GM21825 (cell line): ENCODE results near the gene DZIP1.
"Not testable (repeated sequence)": the region's sequence is repeated elsewhere in the genome, so short reads cannot be mapped to it uniquely, and the experiment has no call there.

Experiments
- ATAC-seq: cut with Tn5 transposase; IDR thresholded peaks from one replicate; pipeline ENCODE4 v1.9.1; 2021; ENCODE audit warnings: mild to moderate bottlenecking, moderate library complexity; ENCODE audit not compliant: unreplicated experiment

The DZIP1 gene

DNA sequence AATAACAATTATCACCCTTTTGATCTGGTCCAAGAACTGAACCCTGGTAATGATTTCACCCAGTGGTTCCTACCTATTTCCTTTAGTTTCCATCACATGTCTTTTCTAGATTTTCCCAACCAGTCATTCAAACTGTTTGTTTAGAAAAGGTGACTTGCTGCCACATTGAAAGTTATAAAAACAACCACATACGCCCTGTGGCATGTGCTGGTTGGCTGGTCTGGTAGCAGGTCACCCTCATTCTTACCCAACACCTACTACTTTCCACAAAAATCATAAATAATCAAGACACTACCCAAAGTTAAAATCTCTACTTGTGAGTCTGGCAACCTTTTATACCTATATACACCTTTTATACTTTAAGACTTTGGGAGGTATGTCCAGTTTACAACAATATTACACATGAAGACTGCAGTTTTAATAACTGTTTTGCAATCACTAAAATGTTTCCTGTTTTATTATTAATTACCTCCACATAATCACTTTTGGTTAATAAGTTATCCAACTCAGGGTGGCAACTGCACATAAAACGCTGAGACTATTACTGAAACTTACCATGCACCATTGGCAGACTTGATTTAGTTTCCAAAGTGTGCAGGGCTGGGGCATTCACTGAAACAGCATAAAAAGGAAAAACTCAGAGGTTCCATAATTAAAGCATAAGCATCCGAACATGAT is 38.9 kb downstream of the DZIP1 start:
- ATAC-seq: no peak

GRCh38 chr13:95604556-95604915 is 40.0 kb downstream of the DZIP1 start:
- no peak for ATAC-seq

GRCh38 chr13:95603887-95604555 is 40.5 kb downstream of the DZIP1 start:
- ATAC-seq: no peak

DNA sequence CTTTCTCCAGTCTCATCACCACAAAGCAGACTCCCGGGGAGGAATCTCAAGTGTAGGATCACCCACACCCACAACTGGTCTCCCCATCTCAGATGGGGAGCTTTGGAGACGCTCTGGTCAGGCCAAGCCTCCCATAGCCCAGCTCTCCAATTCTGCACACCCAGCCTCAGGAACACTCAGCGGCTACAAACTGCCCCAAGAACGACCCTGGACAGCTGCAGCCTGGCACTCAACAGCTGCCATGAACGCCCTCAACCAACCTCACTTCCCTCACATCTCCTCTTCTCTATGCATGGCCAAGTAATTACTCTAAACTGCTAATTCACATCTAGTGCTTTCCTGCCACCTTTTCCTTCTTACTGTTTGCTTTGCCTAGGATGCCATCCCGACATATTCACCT is 42.6 kb downstream of the DZIP1 start:
- no peak for ATAC-seq

- ATAC-seq: no peak
Observed at GRCh38 chr13:95601216-95601615, 43.3 kb downstream of the DZIP1 start.

DNA sequence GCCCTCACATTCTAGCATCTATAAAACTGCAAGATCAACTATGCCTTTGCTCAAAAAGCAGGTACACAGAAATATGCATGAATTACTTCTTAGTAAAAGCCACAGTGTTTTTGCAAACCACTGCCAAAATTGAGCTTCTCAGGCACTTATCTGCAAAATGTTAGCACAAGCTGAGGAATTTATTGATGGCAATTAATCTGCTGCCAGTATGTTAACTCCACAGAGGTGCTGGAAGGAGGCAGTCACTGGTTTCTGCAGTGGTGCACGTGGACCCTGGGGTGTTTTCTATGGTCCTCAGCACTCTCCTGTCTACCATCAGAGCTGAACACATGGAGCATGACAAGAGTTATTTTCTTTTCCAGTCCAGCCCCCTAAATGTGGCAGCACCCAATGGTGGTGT is 47.8 kb downstream of the DZIP1 start:
- no peak for ATAC-seq

DNA sequence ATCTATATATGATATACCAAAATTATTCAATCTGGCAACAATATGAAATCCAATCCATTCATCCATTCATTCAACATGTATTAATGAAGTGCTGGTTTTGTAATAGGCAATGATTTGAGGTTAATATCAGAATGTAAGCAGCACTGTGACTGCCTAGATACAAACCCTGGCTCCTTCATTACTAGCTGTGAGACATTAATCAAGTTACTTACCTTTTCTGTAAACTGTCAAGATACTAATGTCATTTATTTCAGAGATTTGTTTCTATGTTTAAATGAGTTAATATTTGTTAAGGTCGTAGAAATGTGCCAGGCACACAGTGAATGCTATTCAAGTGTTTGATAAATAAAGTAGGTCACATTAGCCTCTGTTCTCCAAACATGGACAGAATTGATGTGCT is 51.0 kb downstream of the DZIP1 start:
- ATAC-seq: no peak

DNA sequence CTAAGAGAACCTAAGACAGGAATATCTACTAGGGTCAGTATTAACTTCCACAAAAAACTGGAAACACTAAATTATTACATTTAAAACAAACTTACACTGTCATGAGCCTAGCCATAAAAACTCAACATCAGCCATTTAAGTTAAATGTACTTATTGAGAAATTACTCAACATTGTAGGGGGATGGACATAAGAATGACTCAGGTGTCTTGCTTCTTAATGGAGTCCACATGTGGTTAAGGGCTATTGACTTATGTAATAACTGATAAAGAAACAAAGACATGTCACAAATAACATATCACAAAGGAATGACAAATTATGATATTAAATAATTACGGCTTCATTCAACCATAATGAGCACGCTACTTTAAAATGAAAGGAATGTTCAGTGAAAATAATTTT is 55.8 kb downstream of the DZIP1 start:
- ATAC-seq: no peak

GRCh38 chr13:95588134-95588533 is 56.4 kb downstream of the DZIP1 start:
- no peak for ATAC-seq

- ATAC-seq: no peak
Observed at GRCh38 chr13:95585867-95586266, 58.6 kb downstream of the DZIP1 start.

DNA sequence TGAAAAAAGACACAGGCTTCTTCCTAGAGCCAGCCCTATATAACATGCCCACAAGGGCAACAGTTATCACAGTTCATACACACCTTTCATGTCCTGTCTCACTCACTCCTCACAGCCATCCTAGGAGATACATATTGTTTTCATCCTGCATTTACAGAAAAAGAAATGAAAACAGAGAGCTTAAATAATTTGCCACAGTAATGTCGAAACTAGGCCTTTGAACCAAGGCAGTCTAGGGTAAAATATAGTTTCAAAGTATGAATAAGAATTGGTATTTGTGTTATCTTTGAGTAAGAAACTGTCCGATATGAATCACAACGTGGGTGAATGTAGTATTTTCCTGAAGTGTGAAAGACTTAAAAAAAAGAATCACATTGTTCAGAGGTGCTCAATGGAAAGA is 65.2 kb downstream of the DZIP1 start:
- ATAC-seq: no peak

DNA sequence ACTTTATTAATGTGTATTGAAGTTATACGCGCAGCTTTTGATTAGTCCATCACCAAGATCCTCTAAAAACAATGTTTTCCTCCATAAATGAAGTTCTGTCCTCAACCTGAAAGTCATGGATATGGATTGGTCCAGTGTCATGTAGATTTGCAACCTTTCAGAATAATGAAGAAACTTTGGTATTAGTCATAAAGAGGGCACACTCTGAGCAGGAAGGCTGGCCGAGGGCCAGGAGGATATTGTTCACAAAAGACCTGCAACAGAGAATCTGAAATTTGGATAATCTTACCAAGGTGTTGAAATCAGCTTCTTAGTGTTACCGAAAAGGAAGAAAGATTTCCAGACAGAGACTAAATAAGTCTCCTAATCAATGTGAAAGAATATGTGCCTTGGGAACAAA is 71.3 kb downstream of the DZIP1 start:
- ATAC-seq: no peak

- ATAC-seq: no peak
Observed at GRCh38 chr13:95571941-95572340, 72.6 kb downstream of the DZIP1 start.

DNA sequence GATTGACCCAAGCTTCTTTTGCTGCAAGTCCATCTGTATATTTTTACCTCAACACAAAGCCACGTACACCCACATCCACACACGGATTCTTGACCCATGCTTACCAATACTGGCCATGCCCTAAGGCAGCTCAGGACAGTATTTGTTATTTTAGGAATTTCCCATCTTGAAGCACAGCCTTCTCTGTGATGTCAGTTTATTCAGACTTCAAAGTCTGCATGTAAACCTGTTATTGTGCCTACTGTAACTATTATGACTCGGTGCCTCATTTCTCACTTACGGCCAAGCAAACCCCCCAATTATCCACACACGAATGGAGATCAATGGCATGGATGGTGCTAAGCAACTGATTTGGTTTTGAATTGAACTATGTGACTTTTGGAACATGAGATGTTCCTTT is 74.5 kb downstream of the DZIP1 start:
- no peak for ATAC-seq

- ATAC-seq: no peak
Observed at GRCh38 chr13:95568131-95568530, 76.4 kb downstream of the DZIP1 start.

- ATAC-seq: not testable (repeated sequence)
Observed at GRCh38 chr13:95565758-95566157, 78.7 kb downstream of the DZIP1 start.

DNA sequence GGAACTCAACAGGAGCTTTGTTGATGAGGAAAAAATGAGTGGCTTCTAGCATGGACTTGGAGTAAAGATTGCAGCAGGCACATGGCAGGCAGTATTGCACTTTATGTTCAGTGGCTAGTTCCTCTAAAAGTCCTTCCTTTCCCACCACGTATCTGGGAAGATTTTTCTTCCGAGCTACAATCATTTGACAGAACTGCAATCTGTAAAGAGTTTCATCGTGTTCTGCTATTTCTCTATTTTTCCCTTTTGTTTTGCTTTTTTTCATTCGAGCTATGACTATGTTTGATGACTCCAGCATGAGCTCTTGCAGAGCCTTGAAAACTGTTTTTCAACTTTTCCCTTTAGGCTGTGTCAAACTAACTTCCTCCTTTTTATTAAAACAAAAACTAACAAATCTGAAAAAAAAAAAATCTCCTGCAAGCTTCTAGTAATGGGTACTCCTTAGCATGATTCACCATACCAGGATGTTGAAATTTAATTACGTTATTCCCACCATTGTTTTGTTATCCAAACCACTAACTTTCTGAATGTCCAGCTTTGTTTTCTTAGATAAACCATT is 79.7 kb downstream of the DZIP1 start:
- ATAC-seq: no peak

DNA sequence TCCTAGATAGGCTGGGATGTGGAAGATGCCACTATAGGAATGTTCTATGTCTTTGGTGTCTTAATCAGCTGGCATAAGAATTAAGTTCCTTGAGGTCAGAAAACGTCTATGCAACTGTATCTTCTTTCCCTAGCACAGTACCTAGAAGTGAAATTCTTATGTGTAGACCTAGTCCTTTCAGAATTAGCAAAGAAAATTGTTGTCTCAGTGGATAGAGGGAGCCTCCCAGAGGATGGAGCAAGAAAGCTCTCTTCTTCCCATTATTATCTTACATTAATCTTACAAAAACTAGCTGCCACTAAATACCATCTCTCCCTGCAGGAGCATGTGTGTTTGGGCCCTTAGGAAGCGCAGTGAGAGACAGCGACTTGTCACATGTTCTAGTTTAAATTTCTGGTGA is 80.4 kb downstream of the DZIP1 start:
- no peak for ATAC-seq

DNA sequence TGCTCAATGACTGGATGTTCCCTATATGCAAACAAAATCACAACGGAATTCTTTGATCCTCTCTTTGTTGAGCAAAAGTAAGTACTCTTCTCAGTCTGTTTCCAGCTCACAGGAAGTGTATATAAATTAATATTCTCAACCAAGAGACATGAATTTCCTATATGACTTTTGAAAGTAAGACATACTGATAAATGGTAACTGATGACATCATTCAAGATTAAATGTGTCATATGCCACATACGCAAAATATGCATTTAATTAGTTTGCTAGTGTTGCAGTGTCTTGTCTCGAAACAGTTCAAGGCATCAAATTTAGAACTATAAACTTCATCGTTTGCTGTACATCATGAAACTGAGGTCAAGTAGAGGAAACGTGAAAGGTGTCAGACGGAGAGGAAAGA is 84.1 kb downstream of the DZIP1 start:
- ATAC-seq: no peak

DNA sequence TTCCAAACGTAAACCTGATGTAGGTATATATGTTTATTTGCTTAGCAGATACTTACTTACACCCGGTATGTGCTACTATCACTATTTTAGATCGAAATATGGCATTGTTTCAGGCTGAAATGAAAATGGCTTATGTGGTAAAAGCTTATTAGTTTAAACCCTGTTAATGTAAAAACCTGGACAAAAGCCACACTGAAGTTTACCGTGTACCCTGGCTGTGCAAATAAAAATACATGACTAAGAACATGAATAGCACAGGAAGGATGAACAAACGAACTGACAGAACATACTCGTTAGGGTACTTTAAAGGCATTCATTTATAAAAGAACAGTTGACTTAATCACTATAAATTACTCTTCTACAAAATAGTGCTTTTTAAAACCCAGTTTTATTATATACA is 85.4 kb downstream of the DZIP1 start:
- no peak for ATAC-seq

- ATAC-seq: no peak
Observed at GRCh38 chr13:95557013-95557412, 87.5 kb downstream of the DZIP1 start.

DNA sequence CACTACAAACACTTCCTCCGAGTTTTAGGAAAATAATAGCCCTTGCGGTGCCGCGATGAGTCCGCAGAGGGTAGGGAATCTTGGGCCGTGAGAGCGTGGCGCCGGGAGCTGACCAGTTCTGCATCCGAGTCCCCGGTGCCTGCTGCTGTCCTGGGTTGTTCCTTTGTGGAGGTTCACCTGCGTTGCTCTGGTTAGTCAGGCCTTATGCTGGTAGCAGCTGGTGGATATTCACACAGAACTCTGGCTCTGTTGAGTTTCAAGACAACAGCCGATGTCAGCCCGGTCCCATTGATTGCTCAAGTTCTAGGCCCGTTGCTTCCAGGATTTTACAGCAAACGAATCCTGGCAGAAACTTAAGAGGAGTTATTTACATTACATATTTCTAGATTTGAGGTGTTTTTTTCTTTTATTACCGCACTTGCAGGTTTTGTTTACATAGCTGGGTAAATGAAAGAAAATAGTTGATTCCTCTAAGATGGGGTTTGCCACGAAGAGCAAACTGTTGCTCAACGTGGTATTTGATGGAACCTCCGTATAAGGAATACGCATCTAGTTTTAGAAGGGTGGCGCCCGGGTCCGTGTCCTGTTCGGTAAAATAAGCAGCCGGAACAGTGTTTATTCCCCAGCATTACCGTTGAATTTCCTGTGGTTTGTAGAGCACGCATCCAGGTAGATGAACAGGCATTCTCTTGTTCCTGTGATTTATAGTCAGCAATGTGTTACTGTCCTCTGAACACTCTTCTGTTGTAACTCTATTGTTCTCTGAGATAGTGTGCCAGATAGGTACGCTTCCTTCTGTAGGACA is 90.7 kb downstream of the DZIP1 start:
- ATAC-seq: no peak
